Measurements from ENCODE around the gene CARS2.

- TF ChIP-seq CTCF (conservative IDR thresholded peaks at IDR 0.05; ENCODE audit: low read length) = peak; percentile 42
- no peak for TF ChIP-seq EZH2phosphoT487 (IDR thresholded peaks at IDR 0.05; ENCODE audit: borderline replicate concordance, low read depth, low read length)
Observed at GRCh38 chr13:110713981-110714796, 8.3 kb upstream of the CARS2 start.

All from OCI-LY7 (cell line).